Smooth muscle cell (in vitro differentiated cells): Measurements from ENCODE around the gene CNFN. TPM values are rescaled to one million over a fixed set of nuclear protein-coding genes. Genes with fewer than 3 reads are reported as not detected.

ENCODE experiments used
- DNase-seq: peaks from one replicate; lab custom pipeline; 2025; ENCODE audit not compliant: unreplicated experiment; lab: John Stamatoyannopoulos, UW
- H2AFZ ChIP-seq: fragments of 200-600 bp; sonication (generic); 2 replicates; pipeline ENCODE4 v1.6.0; 2016; ENCODE audit warnings: antibody characterized with exemption, low read depth, mild to moderate bottlenecking
- H3F3A ChIP-seq: fragments of 200-600 bp; sonication (generic); 2 replicates; pipeline ENCODE4 v1.6.0; 2017; ENCODE audit warnings: antibody characterized with exemption, low read depth
- H3K27ac ChIP-seq: fragments of 200-600 bp; sonication (generic); 2 replicates; pipeline ENCODE4 v1.5.1; 2016; ENCODE audit warnings: low read depth, mild to moderate bottlenecking
- H3K27me3 ChIP-seq: fragments of 200-600 bp; sonication (generic); 2 replicates; pipeline ENCODE4 v1.6.1; 2016; ENCODE audit warnings: low read depth, mild to moderate bottlenecking
- H3K36me3 ChIP-seq: fragments of 200-600 bp; sonication (generic); 2 replicates; pipeline ENCODE4 v1.5.1; 2016; ENCODE audit warnings: low read depth
- H3K4me1 ChIP-seq: fragments of 200-600 bp; sonication (generic); 2 replicates; pipeline ENCODE4 v1.5.1; 2016; ENCODE audit warnings: low read depth
- H3K4me2 ChIP-seq: fragments of 200-600 bp; sonication (generic); 2 replicates; pipeline ENCODE4 v1.6.0; 2016; ENCODE audit warnings: mild to moderate bottlenecking
- H3K4me3 ChIP-seq: fragments of 200-600 bp; sonication (generic); 2 replicates; pipeline ENCODE4 v1.5.1; 2016; ENCODE audit warnings: mild to moderate bottlenecking
- H3K79me2 ChIP-seq: fragments of 200-600 bp; sonication (generic); 2 replicates; pipeline ENCODE4 v1.6.0; 2016; ENCODE audit warnings: low read depth, mild to moderate bottlenecking
- H3K9ac ChIP-seq: fragments of 200-600 bp; sonication (generic); 2 replicates; pipeline ENCODE4 v1.6.0; 2016; ENCODE audit warnings: low read depth
- H3K9me3 ChIP-seq: fragments of 200-600 bp; sonication (generic); replicated peaks from 2 replicates; pipeline ENCODE4 v1.5.1; 2016; ENCODE audit warnings: low read depth
- H4K20me1 ChIP-seq: fragments of 200-600 bp; sonication (generic); 2 replicates; pipeline ENCODE4 v1.6.0; 2016; ENCODE audit warnings: low read depth
- CTCF ChIP-seq: fragments of 200-600 bp; sonication (generic); IDR thresholded peaks from 2 replicates; pipeline ENCODE4 v1.5.1; 2017; ENCODE audit warnings: borderline replicate concordance, mild to moderate bottlenecking, antibody characterized with exemption; ENCODE audit not compliant: insufficient read depth, poor library complexity, severe bottlenecking
- WGBS: methylation state at CpG from one replicate; pipeline ENCODE4 v1.1.7; 2016; ENCODE audit warnings: low lambda C conversion rate; 5-methylcytosine and 5-hydroxymethylcytosine counted together
- polyA plus RNA-seq: library from polyadenylated mRNA; unstranded; fragments of >200 nt; fragmentation: Nextera tagmentation; extraction: Ambion mirVana; gene quantifications from 2 replicates; pipeline ENCODE4 v1.2.1, GENCODE V29; 2016
- total RNA-seq: library from RNA; depleted of rRNA; stranded (reverse); fragments of >200 nt; gene quantifications from 2 replicates; pipeline ENCODE4 v1.2.3, GENCODE V29; 2014

Gene CNFN
- total and polyA plus RNA-seq, 2 experiments from 2014 or later, result 24.1 to 44.9 TPM

- peaks cover 12% of the 10 kb centered on the region for H3K4me1 ChIP-seq
- no peak overlapping the region for H3K4me3 ChIP-seq
- H3K9ac ChIP-seq, result no peak overlapping the region
- no peaks in the 10 kb centered on the region for H3K79me2 ChIP-seq
- H4K20me1 ChIP-seq, result no peaks in the 10 kb centered on the region
- 95% methylated on average over 1 of the region's 1 CpG for WGBS
- H2AFZ ChIP-seq, result no peak overlapping the region
- H3K4me2 ChIP-seq, result no peak overlapping the region
- H3K36me3 ChIP-seq, result no peaks in the 10 kb centered on the region
- TF ChIP-seq CTCF, result no peak
- H3K27ac ChIP-seq, result no peak overlapping the region
- H3K9me3 ChIP-seq, result no peaks in the 10 kb centered on the region
- no peaks in the 10 kb centered on the region for H3K27me3 ChIP-seq
- DNase-seq, result no peak
- no peaks in the 10 kb centered on the region for H3F3A ChIP-seq
Observed at GRCh38 chr19:42400404-42400803, 10.3 kb upstream of the CNFN start.

- no peak for TF ChIP-seq CTCF
- H3K27me3 ChIP-seq, result no peaks in the 10 kb centered on the region
- H3K9ac ChIP-seq, result peak overlapping the region; percentile 63
- H3K27ac ChIP-seq, result peak overlapping the region; percentile 34
- no peaks in the 10 kb centered on the region for H3K79me2 ChIP-seq
- peaks cover 12% of the 10 kb centered on the region for H3K4me1 ChIP-seq
- H3F3A ChIP-seq, result no peaks in the 10 kb centered on the region
- H3K9me3 ChIP-seq, result no peaks in the 10 kb centered on the region
- H3K36me3 ChIP-seq, result no peaks in the 10 kb centered on the region
- no peak for DNase-seq
- H3K4me3 ChIP-seq, result peak overlapping the region; percentile 54
- H2AFZ ChIP-seq, result peak overlapping the region; percentile 71
- 28% methylated on average over 25 of the region's 25 CpGs for WGBS
- H3K4me2 ChIP-seq, result peak overlapping the region; percentile 83
- H4K20me1 ChIP-seq, result no peaks in the 10 kb centered on the region
Observed at GRCh38 chr19:42397263-42398166, 7.4 kb upstream of the CNFN start.

- Histone ChIP-seq H3K4me3 (peak overlapping the region; percentile 54), H3K79me2 (no peaks in the 10 kb centered on the region), H3F3A (no peaks in the 10 kb centered on the region), H3K9ac (peak overlapping the region; percentile 81), H3K36me3 (no peaks in the 10 kb centered on the region), H3K27ac (peak overlapping the region; percentile 81), H3K4me2 (peak overlapping the region; percentile 85), H2AFZ (peak overlapping the region; percentile 85), H4K20me1 (no peaks in the 10 kb centered on the region), H3K27me3 (peaks cover 5% of the 10 kb centered on the region), H3K9me3 (no peaks in the 10 kb centered on the region), H3K4me1 (peaks cover 12% of the 10 kb centered on the region)
- WGBS, result 4% methylated on average over 39 of the region's 42 CpGs
- no peak for TF ChIP-seq CTCF
- peak; percentile 93 for DNase-seq
Observed at GRCh38 chr19:42396381-42397262, 6.5 kb upstream of the CNFN start.
